OCI-LY7 (cell line): ENCODE measurements around the gene MAP3K19. TPM values are rescaled to one million over a fixed set of nuclear protein-coding genes. Genes with fewer than 3 reads are reported as not detected.
"Not testable (repeated sequence)": the region's sequence is repeated elsewhere in the genome, so short reads cannot be mapped to it uniquely, and the experiment has no call there.

Experiments
- BruUV-seq: library from RNA; stranded (reverse); fragments of 400-500 nt; replicated peaks from 2 replicates; lab custom pipeline; 2021; lab: Mats Ljungman, UMichigan
- CTCF ChIA-PET: fragments of 300-600 bp; sonication (Branson Sonifier 250); formaldehyde crosslinking; loops from one replicate; lab custom pipeline; 2022; ENCODE audit warnings: antibody characterized with exemption; ENCODE audit not compliant: unreplicated experiment; lab: Charles Lee
- POLR2A ChIA-PET: fragments of 300-600 bp; sonication (Branson Sonifier 250); formaldehyde crosslinking; loops from one replicate; lab custom pipeline; 2022; ENCODE audit warnings: antibody characterized with exemption; lab: Charles Lee
- DNase-seq: peaks from one replicate; pipeline ENCODE4 v3.0.0-alpha.2; 2015; ENCODE audit warnings: low spot score
- H2AFZ ChIP-seq: fragments of 200-600 bp; sonication (generic), shearing (Covaris generic); 2 replicates; pipeline ENCODE4 v1.6.1; 2014; ENCODE audit warnings: mild to moderate bottlenecking, antibody characterized with exemption, low read length, moderate library complexity
- H3K27ac ChIP-seq: fragments of 200-600 bp; sonication (generic); 2 replicates; pipeline ENCODE4 v1.5.1; 2014; ENCODE audit warnings: mixed run types, low read depth, mild to moderate bottlenecking, moderate library complexity, low read length, inconsistent platforms; ENCODE audit not compliant: poor library complexity, severe bottlenecking
- H3K36me3 ChIP-seq: fragments of 200-600 bp; sonication (generic); 2 replicates; pipeline ENCODE4 v1.6.1; 2014; ENCODE audit warnings: mild to moderate bottlenecking, antibody characterized with exemption, low read length, moderate library complexity, mixed read lengths; ENCODE audit not compliant: insufficient read depth
- H3K4me1 ChIP-seq: fragments of 200-600 bp; sonication (generic); 2 replicates; pipeline ENCODE4 v1.5.1; 2014; ENCODE audit warnings: mild to moderate bottlenecking, low read length; ENCODE audit not compliant: insufficient read depth, poor library complexity, severe bottlenecking
- H3K4me2 ChIP-seq: fragments of 200-600 bp; sonication (generic); 2 replicates; pipeline ENCODE4 v1.6.1; 2014; ENCODE audit warnings: mild to moderate bottlenecking, low read length
- H3K4me3 ChIP-seq: fragments of 200-600 bp; sonication (generic); 2 replicates; pipeline ENCODE4 v1.5.1; 2014; ENCODE audit warnings: mild to moderate bottlenecking, low read depth, low read length; ENCODE audit not compliant: poor library complexity, severe bottlenecking
- H3K79me2 ChIP-seq: fragments of 200-600 bp; sonication (generic); 2 replicates; pipeline ENCODE4 v1.6.1; 2016; ENCODE audit warnings: low read depth, mild to moderate bottlenecking, low read length, moderate library complexity, mixed read lengths; ENCODE audit not compliant: insufficient read depth
- H3K9me2 ChIP-seq: fragments of 200-600 bp; sonication (generic); 2 replicates; pipeline ENCODE4 v1.6.1; 2016; ENCODE audit warnings: mild to moderate bottlenecking, low read length, mixed read lengths; ENCODE audit not compliant: insufficient read depth
- H3K9me3 ChIP-seq: fragments of 200-600 bp; sonication (generic); 2 replicates; pipeline ENCODE4 v1.6.1; 2014; ENCODE audit warnings: mild to moderate bottlenecking, mixed run types, low read length, mixed read lengths
- H4K20me1 ChIP-seq: fragments of 200-600 bp; sonication (generic); 2 replicates; pipeline ENCODE4 v1.6.1; 2014; ENCODE audit warnings: mild to moderate bottlenecking, antibody characterized with exemption, low read length, moderate library complexity, mixed read lengths; ENCODE audit not compliant: insufficient read depth
- EZH2phosphoT487 ChIP-seq: fragments of 200-600 bp; sonication (generic); IDR thresholded peaks from 2 replicates; pipeline ENCODE4 v1.6.1; 2018; ENCODE audit warnings: low read depth, borderline replicate concordance, mild to moderate bottlenecking, mixed run types, antibody characterized with exemption, low read length, moderate library complexity, mixed read lengths
- intact Hi-C: fragments of 100-400 bp; cut with micrococcal nuclease; formaldehyde crosslinking; loops from one replicate; pipeline ENCODE4 v1.10.0; 2022; ENCODE audit not compliant: unreplicated experiment
- total RNA-seq, 2 experiments: library from RNA; depleted of rRNA in 1 of 2; stranded (reverse); fragments of >200 nt in 1 of 2; shearing (Covaris generic) in 1 of 2; gene quantifications; 2 replicates each; pipeline ENCODE4 v1.2.3, GENCODE V29; 2014 to 2022
- TF ChIP-seq, protein P1 (sequence below): fragments of 200-600 bp; sonication (generic); conservative IDR thresholded peaks from 2 replicates; pipeline ENCODE4 v1.5.1; 2014; ENCODE audit warnings: mild to moderate bottlenecking, antibody characterized with exemption, low read length, moderate library complexity, mixed read lengths

MAP3K19 gene
- total RNA-seq, 2 experiments from 2014 or later, result not detected

DNA sequence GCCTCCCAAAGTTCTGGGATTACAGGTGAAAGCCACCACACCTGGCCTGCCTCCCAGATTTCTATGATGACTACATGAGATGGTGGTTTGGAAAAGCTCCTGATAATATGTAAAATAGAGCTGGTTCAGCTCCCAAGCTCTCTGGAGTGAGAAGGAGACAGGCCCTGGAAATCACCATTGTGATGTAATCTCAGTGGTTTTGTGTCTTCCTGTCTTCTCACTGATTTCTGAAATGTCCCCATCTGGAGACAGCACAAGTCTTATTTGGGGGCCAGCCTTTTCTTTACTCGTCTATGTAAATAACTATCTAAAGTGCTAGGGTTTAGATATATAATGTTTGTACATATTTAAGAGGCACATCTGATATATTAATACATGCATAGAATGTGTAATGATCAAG is 64.6 kb downstream of the MAP3K19 start:
- H4K20me1 ChIP-seq, result no peaks in the 10 kb centered on the region
- no peak overlapping the region for H3K4me2 ChIP-seq
- no peak for DNase-seq
- no peak overlapping the region for H2AFZ ChIP-seq
- TF ChIP-seq, protein P1, sequence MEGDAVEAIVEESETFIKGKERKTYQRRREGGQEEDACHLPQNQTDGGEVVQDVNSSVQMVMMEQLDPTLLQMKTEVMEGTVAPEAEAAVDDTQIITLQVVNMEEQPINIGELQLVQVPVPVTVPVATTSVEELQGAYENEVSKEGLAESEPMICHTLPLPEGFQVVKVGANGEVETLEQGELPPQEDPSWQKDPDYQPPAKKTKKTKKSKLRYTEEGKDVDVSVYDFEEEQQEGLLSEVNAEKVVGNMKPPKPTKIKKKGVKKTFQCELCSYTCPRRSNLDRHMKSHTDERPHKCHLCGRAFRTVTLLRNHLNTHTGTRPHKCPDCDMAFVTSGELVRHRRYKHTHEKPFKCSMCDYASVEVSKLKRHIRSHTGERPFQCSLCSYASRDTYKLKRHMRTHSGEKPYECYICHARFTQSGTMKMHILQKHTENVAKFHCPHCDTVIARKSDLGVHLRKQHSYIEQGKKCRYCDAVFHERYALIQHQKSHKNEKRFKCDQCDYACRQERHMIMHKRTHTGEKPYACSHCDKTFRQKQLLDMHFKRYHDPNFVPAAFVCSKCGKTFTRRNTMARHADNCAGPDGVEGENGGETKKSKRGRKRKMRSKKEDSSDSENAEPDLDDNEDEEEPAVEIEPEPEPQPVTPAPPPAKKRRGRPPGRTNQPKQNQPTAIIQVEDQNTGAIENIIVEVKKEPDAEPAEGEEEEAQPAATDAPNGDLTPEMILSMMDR, result no peak
- TF ChIP-seq EZH2phosphoT487, result no peak
- H3K4me1 ChIP-seq, result no peaks in the 10 kb centered on the region
- H3K9me3 ChIP-seq, result no peaks in the 10 kb centered on the region
- no TSS peak for BruUV-seq
- POLR2A ChIA-PET, result no interaction called here
- no peak overlapping the region for H3K4me3 ChIP-seq
- H3K36me3 ChIP-seq, result no peaks in the 10 kb centered on the region
- intact Hi-C loops, result no loop called here
- no peak overlapping the region for H3K27ac ChIP-seq
- H3K9me2 ChIP-seq, result no peaks in the 10 kb centered on the region
- no peaks in the 10 kb centered on the region for H3K79me2 ChIP-seq
- CTCF ChIA-PET, result no interaction called here

DNA sequence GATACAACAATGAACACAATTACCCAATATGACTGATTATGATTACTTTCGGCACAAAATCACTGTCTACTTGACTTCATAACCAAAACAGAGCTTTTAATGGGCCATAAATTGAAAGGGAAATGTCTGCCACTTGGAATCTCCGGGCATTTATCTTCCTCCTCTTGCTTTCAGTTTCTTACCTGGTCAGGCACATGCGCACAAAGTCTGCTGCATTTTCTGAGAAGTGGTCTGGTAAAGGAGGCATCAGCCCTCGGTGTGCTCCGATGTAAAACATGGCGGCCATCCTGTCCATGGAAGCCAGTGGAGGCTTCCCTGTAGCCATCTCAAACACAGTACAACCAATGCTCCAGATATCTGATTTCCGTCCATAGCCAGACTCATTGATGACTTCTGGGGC is 66.6 kb downstream of the MAP3K19 start:
- Histone ChIP-seq H3K27ac (no peak overlapping the region), H3K4me3 (no peak overlapping the region), H3K36me3 (no peaks in the 10 kb centered on the region), H3K9me2 (no peaks in the 10 kb centered on the region), H3K79me2 (no peaks in the 10 kb centered on the region), H3K9me3 (no peaks in the 10 kb centered on the region), H3K4me1 (peaks cover 5% of the 10 kb centered on the region), H2AFZ (no peak overlapping the region), H3K4me2 (no peak overlapping the region), H4K20me1 (no peaks in the 10 kb centered on the region)
- BruUV-seq, result no TSS peak
- no peak for DNase-seq
- no peak for TF ChIP-seq EZH2phosphoT487
- TF ChIP-seq, protein P1, result no peak
- POLR2A ChIA-PET, result interaction anchor here (1.0 kb wide), 1 partner anchor 19 kb away, joined by 5 read pairs; no protein-coding TSS in a partner anchor
- intact Hi-C loops, result no loop called here
- CTCF ChIA-PET, result no interaction called here

DNA sequence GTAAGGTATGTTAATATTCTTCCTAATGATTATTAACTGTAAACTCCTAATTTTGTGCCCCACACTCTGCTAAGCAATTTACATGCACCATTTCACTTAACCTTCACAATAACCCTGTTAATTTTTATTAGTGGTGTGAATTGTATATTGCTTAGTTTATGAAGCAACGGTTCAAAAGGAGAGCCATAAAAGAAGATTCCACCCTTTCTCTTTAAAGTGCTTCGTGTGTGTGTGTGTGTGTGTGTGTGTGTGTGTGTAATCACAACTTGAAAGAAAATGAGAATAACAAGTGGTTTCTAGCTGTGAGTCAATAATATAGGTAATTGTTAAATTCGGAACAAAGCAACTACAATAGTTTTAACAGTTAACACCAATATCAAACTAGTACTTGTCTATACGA is 68.0 kb downstream of the MAP3K19 start:
- intact Hi-C loops, result no loop called here
- Histone ChIP-seq H3K79me2 (no peaks in the 10 kb centered on the region), H3K36me3 (no peaks in the 10 kb centered on the region), H4K20me1 (no peaks in the 10 kb centered on the region), H3K27ac (no peak overlapping the region), H3K4me1 (peaks cover 5% of the 10 kb centered on the region), H2AFZ (no peak overlapping the region), H3K9me3 (peaks cover 3% of the 10 kb centered on the region; the same call in 1 of the 2 replicates), H3K4me2 (no peak overlapping the region), H3K4me3 (no peak overlapping the region), H3K9me2 (no peaks in the 10 kb centered on the region)
- TF ChIP-seq, protein P1, result no peak
- no peak for TF ChIP-seq EZH2phosphoT487
- no TSS peak for BruUV-seq
- CTCF ChIA-PET, result no interaction called here
- POLR2A ChIA-PET, result interaction anchor here (0.6 kb wide), 1 partner anchor 141 kb away, joined by 4 read pairs; the partner anchor contains the start of gene ACMSD
- no peak for DNase-seq

DNA sequence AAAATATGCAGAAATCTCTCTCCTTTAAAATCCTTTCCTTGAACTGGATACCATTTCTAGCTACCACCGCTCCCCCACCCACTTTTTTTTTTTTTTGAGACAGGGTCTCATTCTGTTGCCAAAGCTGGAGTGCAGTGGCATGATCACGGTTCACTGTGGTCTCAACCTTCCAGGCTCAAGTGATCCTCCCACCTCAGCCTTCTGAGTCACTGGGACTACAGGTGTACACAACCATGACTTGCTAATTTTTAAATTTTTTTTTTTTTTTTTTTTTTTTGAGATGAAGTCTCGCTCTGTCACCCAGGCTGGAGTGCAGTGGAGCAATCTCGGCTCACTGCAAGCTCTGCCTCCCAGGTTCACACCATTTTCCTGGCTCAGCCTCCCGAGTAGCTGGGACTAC is 70.1 kb downstream of the MAP3K19 start:
- intact Hi-C loops, result not testable (repeated sequence)
- POLR2A ChIA-PET, result interaction anchor here (0.6 to 0.7 kb wide), 2 partner anchors 18 to 150 kb away, joined by 3 read pairs; no protein-coding TSS in a partner anchor

More for the DNA sequence above, 70.1 kb downstream of the MAP3K19 start:
- H3K4me3 ChIP-seq, H2AFZ ChIP-seq, CTCF ChIA-PET, BruUV-seq, H4K20me1 ChIP-seq, DNase-seq, H3K4me1 ChIP-seq, H3K79me2 ChIP-seq, H3K4me2 ChIP-seq, H3K27ac ChIP-seq, H3K36me3 ChIP-seq, H3K9me2 ChIP-seq: not testable (repeated sequence)
- peaks cover 17% of the 10 kb centered on the region; the same call in 1 of the 2 replicates for H3K9me3 ChIP-seq
